NCI-H345 treated with DMSO at 0.1 percent for 48 hours (cell line): Measurements from ENCODE around the gene SPAG7.

ENCODE experiments used
- DNase-seq: peaks from one replicate; lab custom pipeline; 2025; ENCODE audit not compliant: unreplicated experiment; lab: John Stamatoyannopoulos, UW

The SPAG7 gene

GRCh38 chr17:4978726-4979125 is 11.1 kb upstream of the SPAG7 start:
- DNase-seq = no peak

- DNase-seq = no peak
Measured at GRCh38 chr17:4974115-4974670, 6.6 kb upstream of the SPAG7 start.

DNA sequence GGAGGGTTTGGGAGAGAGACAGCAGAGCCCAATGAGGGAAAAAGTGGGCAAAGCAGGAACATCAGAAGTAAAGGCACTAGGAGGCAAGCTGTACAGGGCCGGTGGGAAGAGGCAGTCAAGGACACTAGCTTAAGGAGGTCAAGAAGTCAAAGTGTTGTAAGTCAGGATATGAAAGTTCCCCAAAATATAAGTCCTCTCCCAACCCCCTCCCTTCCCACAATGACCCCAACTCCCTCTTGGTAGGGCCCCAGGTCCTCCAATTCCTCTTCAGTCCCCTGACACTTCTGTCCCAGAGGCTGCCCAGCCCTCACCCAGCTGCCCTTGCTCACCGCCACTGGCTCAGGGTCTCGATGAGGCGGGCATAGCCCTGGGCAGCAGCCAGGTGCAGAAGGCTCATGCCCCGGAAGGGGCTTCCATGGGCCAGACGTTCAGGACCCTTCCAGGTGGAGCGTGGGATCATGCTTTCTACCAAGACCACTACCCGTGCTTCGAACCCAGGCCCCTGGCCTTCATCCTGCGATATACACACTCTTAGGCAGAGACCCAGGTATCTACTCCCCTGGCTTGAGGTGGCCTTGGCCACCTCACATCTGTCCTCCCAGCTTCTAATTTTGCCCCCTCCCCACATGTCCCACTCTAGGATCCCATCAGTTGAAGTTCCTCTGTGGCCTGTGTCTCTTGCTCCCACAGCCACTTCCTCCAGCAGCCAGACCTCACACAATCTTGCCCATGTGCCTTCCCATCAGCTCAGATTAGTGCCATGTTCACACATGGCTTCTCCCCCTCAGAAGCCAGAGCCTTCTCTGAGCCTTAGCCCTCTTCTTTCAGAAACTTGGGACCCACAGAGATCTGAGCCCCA is 5.9 kb upstream of the SPAG7 start:
- no peak for DNase-seq

DNA sequence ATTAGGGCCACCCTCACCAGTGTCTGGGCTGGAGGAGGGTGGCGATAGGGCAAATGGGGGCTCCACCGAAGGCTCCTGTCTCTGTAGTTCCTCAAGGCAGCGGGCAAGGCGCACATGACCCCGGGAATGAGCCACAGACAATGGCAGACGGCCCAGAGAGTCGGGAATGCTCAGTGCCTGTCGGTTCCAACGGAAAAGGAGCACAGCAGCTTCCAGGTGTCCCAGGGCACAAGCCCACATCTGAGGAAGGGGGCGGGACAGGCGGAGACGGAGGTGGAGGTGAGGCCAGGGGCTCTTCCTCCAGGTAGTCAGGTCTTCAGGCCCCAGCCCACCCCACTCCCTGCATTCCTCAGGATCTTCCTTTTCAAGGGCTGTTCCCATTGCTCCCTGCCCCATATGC is 5.1 kb upstream of the SPAG7 start:
- DNase-seq = no peak

DNA sequence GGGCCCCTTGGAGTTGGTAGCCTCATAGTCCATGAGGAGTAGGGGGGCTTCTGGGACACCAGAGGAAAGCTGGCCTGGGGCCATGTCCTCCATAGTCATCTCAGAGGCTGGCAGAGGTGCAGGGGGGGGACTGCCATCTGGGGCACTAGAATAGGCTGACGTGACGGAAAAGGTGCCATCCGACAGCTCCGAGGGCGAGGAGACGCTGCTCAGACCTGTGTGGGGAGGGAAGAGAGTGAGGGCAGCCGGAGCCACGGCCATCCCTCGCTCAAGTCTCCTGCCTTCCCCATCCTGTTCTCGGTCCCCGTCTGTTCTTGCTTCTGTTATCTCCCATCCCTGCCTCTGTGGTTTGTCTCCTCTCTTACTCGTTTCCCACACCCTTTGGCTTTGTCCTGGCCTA is 4.7 kb upstream of the SPAG7 start:
- DNase-seq = no peak

DNA sequence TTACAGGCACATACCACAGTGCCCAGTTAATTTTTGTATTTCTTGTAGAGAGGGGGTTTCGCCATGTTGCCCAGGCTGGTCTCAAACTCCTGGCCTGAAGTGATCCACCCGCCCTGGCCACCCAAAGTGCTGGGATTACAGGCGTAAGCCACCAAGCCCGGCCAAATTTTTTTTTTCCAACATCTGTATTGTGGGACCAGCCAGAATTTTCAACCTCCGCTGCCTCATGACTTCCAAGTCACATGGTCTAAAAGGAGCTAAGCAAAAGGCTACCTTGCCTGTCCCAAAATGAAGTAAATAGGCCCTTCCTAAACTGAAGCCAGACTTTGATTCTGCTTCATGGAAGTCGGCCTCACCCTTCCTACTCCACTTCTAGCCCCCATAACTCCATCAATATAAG is 4.2 kb upstream of the SPAG7 start:
- DNase-seq = no peak

DNA sequence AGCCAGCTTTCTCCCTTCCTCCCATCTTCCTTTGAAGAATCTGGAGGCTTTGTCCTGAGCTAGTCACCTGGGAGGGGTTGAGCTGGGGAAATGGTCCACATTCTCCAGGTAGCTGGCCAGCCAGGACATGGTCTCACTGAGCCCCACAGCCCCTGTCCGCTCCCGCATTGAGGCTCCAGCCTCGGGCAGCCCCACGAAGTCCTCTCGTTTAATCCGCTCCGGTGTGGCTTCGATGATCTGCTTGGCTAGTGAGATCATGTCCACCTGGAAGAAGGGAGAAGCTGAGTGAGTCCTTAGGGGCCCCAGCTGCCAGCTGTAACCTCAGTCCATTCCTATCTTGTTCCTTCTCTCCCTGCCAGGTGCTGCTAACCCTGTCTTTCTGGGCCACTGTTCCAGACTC is 2.7 kb upstream of the SPAG7 start:
- no peak for DNase-seq

DNA sequence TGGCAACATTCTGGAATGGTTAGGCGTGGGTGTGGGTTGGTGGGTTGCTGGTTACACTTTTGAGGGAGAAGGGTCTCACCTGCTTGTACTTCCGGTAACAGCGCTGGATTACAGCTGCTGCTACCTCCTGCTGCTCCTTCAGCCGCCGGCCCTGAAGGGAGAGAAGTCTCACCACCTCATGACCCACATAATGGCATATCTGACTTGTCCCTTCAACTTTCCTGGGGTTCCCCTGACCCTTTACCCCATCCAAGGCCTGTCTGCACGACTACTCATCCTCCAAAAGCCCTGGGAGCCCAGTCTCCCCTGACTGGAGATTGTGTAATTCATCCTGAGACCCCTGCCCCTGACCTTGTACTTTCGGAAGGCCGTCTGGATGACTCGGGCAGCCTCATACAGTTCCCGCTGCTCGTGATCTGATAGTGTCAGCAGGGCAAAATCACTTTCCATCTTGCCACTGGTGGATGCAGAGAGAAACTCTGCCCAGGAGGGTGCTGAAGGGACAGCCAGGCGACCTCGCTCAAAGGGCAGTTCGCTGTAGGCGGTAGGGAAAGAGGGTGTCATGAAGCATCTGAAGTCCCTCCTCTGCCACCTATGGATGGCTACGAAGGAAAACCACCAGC is 2.0 kb upstream of the SPAG7 start:
- no peak for DNase-seq

DNA sequence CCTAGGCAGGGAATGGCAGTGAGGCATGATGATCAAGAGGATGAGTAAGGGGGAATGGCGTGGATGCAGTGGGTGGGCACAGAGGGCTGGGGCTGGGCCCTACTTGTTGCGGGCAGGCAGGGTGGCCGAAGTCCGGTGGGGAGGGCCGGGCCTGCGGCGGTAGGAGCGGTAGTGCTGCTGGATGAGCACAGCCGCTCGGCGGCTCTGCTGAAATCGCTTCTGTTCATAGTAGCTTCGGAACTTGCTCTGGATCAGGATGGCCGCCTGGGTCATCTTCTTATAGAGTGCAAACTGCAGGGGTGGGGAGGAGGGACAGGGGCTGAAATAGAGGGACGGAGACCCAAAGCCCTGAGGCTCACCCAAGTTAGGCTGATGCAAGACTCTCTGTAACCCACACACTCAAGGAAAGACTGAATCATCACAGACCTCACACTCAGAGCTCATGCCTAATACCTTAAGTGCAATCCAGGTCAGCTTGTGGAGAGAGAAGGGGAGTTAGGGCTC is 1.5 kb upstream of the SPAG7 start:
- DNase-seq = no peak

GRCh38 chr17:4968486-4969046 is 949 bp upstream of the SPAG7 start:
- no peak for DNase-seq

- DNase-seq = peak; percentile 95
Measured at GRCh38 chr17:4966844-4967538, 626 bp downstream of the SPAG7 start.

DNA sequence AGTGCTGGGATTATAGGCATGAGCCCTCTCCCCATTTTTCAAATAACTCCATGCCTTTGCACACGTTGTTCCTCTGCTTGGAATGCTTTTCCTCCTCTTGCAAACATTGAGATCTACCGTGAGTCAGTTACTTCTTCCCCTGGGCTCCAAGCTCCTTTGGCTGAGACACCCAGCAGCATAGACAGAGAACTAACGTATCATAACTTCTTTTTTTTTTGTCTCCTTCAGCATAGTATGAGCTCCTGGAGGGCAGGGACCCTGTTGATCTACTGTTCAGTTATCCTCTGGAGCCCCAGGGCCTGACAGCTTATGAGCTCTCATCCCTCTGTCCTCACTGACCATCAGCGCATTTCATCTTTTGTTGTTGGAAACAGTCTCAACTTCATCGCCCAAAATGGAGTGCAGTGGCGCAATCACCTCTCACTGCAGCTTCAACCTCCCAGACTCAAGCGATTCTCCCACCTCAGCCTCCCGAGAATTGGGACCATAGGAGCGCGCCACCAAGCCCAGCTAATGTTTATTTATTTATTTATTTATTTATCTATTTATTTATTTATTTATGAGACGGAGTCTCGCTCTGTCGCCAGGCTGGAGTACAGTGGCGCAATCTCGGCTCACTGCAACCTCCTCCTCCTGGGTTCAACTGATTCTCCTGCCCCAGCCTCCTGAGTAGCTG is 2.2 kb downstream of the SPAG7 start:
- DNase-seq = no peak

DNA sequence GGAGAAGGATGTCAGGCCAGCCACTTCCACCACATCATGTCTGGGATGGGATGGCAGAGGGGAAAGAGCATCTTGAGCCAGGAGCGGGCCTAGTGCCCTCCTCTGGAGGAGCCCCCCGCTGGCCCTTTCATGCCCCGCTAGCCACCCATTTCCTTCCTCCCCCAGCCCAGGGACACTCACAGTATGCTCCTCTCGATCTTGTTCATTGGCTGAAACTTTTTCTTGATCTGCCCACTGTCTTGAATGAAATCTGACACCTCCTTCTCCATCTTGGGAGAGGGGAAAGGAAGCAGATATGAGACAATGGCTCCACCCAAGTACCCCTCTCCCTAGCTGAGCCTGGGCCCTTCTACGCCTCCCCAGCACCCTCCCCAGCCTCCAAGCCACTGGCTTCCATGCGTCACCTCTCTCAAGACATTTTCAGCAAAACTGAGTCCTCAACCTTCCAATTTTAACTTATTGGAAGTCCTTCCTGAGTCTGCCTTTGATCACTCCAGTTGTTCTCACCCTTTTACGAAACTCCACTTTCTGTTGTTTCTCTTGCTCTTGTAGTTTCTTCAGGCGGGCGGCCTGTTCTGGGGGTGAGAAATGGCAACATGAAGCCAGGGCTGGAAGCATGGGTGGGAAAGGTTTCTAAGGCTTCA is 7.2 kb downstream of the SPAG7 start:
- no peak for DNase-seq

- DNase-seq = no peak
Measured at GRCh38 chr17:4959261-4959965, 8.2 kb downstream of the SPAG7 start.

DNA sequence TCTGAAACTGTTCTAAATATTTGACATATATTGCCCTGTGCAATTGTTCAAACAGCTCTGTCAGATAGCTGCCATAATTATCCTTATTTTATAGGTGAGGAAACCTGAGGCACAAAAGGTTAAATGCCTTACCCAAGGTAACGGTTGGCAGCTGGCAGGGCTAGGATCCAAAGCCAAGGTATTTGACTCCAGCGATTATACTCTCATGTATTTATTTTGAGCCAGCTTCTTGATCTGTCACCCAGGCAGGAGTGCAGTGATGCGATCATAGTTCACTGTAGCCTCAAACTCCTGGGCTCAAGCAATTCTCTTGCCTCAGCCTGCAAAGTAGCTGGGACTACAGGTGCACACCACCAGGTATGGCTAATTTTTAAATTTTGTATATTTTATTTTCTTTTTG is 9.5 kb downstream of the SPAG7 start:
- no peak for DNase-seq

DNA sequence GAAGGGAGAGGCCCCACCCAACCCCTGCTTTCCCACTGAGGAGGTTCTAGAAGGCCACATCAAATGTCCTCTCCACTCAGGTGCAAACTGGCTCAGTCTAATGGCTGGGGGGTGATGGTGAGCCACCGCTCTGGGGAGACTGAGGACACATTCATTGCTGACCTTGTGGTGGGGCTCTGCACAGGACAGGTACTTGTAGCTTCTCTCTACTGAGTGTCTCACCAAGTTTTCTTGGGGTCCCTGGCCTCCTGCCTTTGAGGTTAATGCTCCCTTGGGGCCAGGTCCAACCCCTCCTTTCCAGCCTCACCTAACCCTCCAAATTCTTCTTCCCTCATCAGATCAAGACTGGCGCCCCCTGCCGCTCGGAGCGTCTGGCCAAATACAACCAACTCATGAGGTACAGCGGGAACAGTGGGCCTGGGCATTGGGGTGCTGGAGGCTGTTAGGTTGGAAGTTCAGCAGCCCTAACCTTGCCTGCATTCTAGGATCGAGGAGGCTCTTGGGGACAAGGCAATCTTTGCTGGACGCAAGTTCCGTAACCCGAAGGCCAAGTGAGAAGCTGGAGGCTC is 11.0 kb downstream of the SPAG7 start:
- DNase-seq = no peak

GRCh38 chr17:4955091-4955490 is 12.5 kb downstream of the SPAG7 start:
- DNase-seq = no peak

DNA sequence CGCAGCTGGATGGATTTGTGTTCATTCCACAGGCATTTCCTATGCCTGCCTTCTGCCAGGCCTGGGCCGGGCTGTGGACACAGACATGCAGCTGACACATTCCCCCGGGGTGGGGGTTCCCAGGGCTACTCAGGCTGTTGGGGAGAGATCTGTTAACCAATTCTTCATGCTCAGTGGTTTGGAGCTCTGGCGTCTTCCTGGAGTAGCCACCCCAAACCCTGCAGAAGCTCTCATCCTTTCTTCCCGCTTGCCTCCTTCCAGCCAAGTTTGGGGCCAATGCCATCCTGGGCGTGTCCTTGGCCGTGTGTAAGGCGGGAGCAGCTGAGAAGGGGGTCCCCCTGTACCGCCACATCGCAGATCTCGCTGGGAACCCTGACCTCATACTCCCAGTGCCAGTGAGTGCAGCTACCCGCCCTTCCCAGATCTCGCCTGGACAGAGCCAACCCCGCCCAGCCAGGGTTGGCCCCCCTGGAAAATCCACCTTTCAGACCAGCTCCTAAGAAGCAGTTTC is 14.1 kb downstream of the SPAG7 start:
- DNase-seq = no peak

DNA sequence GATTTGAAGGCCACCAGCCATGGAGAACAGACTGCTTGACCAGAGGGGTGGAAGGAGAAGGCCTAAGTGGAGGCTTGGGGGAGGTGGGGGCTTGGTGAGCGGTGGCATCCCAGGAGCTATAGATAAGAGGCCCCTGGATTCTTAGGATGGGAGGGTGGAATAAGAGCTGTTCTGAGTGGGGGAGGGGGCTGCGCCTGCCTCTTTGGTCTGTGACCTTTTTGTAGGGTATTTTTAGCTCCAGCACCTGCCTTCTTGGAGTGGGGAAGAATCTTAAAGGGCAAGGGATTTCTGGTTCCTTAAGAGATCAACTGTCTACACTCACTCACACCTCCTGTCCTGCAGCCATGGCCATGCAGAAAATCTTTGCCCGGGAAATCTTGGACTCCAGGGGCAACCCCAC is 16.1 kb downstream of the SPAG7 start:
- DNase-seq = no peak
